IPS DF 6.9 (cell line): Measurements from ENCODE around the gene LRRC27.

ENCODE experiments used
- DNase-seq: peaks from one replicate; pipeline ENCODE4 v3.0.0-alpha.2; 2013; ENCODE audit warnings: low read depth, low spot score
- H3K27ac ChIP-seq: one replicate; pipeline ENCODE4 v1.5.1; 2013; ENCODE audit warnings: low read length, control low read depth
- H3K27me3 ChIP-seq: 2 replicates; pipeline ENCODE4 v1.6.1; 2013; ENCODE audit warnings: mild to moderate bottlenecking, low read length; ENCODE audit not compliant: control insufficient read depth, insufficient read depth
- H3K36me3 ChIP-seq: 2 replicates; pipeline ENCODE4 v1.6.1; 2013; ENCODE audit warnings: low read length; ENCODE audit not compliant: control insufficient read depth, insufficient read depth
- H3K4me1 ChIP-seq: 2 replicates; pipeline ENCODE4 v1.6.1; 2013; ENCODE audit warnings: low read length; ENCODE audit not compliant: control insufficient read depth, insufficient read depth
- H3K4me3 ChIP-seq: 2 replicates; pipeline ENCODE4 v1.5.1; 2013; ENCODE audit warnings: mild to moderate bottlenecking, low read length
- H3K9me3 ChIP-seq: 2 replicates; pipeline ENCODE4 v1.6.1; 2013; ENCODE audit warnings: low read length, inconsistent platforms; ENCODE audit not compliant: control insufficient read depth, insufficient read depth
- WGBS: extraction: QIAGEN DNeasy Blood & Tissue Kit; methylation state at CpG from one replicate; pipeline ENCODE4 v1.1.7; 2013; ENCODE audit warnings: mixed read lengths, missing lambda C conversion rate; ENCODE audit not compliant: insufficient read length, insufficient coverage; 5-methylcytosine and 5-hydroxymethylcytosine counted together

The LRRC27 gene

GRCh38 chr10:132416566-132417256, 84.7 kb downstream of the LRRC27 start:
- no peaks in the 10 kb centered on the region for H3K36me3 ChIP-seq
- no CpG with 5 or more reads among the region's 32 CpGs for WGBS
- peaks cover 21% of the 10 kb centered on the region for H3K4me1 ChIP-seq
- no peaks in the 10 kb centered on the region for H3K27me3 ChIP-seq
- DNase-seq: no peak
- H3K27ac ChIP-seq: no peak overlapping the region
- H3K4me3 ChIP-seq: no peak overlapping the region
- H3K9me3 ChIP-seq: no peaks in the 10 kb centered on the region

DNA sequence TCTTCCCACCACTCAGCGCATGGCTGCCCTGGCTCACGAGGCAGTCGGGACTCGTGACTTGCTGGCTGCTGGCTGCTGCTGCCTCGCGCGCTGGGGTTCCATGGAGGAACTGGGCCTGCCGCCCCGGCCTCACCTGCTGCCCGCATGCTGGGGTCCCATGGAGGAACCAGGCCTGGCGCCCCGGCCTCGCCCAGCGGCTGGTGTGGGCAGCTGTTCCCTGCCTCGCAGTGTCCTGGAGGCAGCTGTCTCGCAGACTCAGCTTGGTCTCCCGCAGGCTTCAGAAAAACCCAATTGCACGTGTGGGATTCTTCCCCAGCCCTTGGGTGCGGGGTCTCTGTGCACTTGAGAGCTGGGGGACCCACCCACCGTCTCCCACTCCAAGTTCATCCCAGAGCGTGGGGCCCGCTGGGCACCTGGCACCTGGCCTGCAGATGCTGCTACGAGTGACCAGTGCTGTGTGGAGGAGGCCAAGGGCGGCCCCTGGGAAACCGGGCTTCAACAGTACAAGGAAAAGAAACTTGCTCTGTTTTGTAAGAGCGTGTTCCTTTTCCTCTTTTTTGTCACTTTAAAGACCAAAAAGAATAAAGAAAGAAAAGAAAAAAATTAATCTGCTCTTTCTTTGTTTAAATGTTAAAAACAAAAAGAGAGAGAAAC, 85.4 kb downstream of the LRRC27 start:
- Histone ChIP-seq H3K36me3 (no peaks in the 10 kb centered on the region), H3K4me1 (peaks cover 18% of the 10 kb centered on the region), H3K4me3 (no peak overlapping the region), H3K9me3 (no peaks in the 10 kb centered on the region), H3K27me3 (no peaks in the 10 kb centered on the region), H3K27ac (no peak overlapping the region)
- DNase-seq: no peak
- no CpG with 5 or more reads among the region's 26 CpGs for WGBS

DNA sequence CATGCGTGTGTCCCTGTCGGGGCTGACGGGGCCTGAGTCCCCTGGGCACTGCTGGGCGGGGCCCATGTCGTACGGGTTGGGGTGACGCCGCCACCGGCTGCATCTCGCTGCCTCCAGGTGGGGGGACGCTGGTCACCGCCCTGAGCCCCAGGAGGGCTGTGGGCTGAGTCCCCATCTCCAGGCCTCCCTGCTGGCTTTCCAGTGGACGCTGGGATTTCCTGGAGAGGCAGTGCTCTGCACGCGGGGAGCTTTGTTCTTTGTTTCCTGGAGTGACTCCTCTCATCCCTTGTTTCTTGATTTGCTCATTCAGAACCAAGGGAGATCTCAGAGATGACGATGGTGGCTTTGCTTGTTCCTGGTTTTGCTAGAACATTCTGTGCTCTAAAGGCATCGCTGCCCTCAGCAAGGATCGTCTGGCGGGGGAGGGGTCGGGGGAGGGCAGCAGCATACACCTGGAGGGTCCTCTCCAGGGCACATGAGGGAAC, 86.0 kb downstream of the LRRC27 start:
- no peak for DNase-seq
- WGBS: no CpG with 5 or more reads among the region's 20 CpGs
- H3K27ac ChIP-seq: no peak overlapping the region
- no peaks in the 10 kb centered on the region for H3K27me3 ChIP-seq
- H3K4me1 ChIP-seq: peaks cover 17% of the 10 kb centered on the region
- no peaks in the 10 kb centered on the region for H3K36me3 ChIP-seq
- no peak overlapping the region for H3K4me3 ChIP-seq
- H3K9me3 ChIP-seq: no peaks in the 10 kb centered on the region

GRCh38 chr10:132418527-132419416, 86.8 kb downstream of the LRRC27 start:
- H3K9me3 ChIP-seq: no peaks in the 10 kb centered on the region
- H3K4me3 ChIP-seq: no peak overlapping the region
- WGBS: no CpG with 5 or more reads among the region's 18 CpGs
- DNase-seq: peak; percentile 50
- no peak overlapping the region for H3K27ac ChIP-seq
- H3K36me3 ChIP-seq: no peaks in the 10 kb centered on the region
- peaks cover 17% of the 10 kb centered on the region for H3K4me1 ChIP-seq
- no peaks in the 10 kb centered on the region for H3K27me3 ChIP-seq

- no peak for DNase-seq
- Histone ChIP-seq H3K27ac (no peak overlapping the region), H3K36me3 (no peaks in the 10 kb centered on the region), H3K9me3 (no peaks in the 10 kb centered on the region), H3K27me3 (no peaks in the 10 kb centered on the region), H3K4me3 (no peak overlapping the region), H3K4me1 (peaks cover 17% of the 10 kb centered on the region)
- no CpG with 5 or more reads among the region's 25 CpGs for WGBS
These were observed 87.8 kb downstream of the LRRC27 start for GRCh38 chr10:132419538-132420468.

DNA sequence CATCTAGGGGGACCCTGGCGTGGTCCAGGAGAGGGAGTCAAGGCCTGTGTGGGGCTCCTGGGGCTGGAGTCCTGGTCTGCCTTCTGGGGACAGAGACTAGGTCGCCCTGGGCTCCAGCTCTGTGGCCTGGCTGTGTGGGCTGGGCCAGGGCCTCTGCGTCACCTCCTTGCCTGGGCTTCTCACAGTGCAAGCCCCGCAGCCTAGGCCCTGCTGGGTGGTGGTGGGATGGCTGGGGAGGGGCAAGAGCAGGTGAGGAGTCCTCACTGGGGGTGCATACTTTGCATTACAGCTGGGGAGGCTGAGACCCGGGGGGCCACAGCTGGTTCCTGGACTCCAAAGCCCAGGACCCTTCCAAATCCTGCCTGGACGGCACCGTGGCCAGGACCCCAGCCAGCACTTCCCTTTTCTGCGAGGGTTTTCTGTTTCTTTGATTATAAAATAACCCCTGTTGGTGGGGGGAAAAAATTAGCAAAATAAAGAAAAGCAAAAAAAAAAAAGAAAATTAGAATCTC, 88.5 kb downstream of the LRRC27 start:
- no peak for DNase-seq
- H3K27me3 ChIP-seq: no peaks in the 10 kb centered on the region
- H3K4me3 ChIP-seq: no peak overlapping the region
- no peaks in the 10 kb centered on the region for H3K9me3 ChIP-seq
- H3K27ac ChIP-seq: no peak overlapping the region
- WGBS: no CpG with 5 or more reads among the region's 8 CpGs
- H3K4me1 ChIP-seq: peaks cover 17% of the 10 kb centered on the region
- no peaks in the 10 kb centered on the region; the same call in 1 of the 2 replicates for H3K36me3 ChIP-seq

DNA sequence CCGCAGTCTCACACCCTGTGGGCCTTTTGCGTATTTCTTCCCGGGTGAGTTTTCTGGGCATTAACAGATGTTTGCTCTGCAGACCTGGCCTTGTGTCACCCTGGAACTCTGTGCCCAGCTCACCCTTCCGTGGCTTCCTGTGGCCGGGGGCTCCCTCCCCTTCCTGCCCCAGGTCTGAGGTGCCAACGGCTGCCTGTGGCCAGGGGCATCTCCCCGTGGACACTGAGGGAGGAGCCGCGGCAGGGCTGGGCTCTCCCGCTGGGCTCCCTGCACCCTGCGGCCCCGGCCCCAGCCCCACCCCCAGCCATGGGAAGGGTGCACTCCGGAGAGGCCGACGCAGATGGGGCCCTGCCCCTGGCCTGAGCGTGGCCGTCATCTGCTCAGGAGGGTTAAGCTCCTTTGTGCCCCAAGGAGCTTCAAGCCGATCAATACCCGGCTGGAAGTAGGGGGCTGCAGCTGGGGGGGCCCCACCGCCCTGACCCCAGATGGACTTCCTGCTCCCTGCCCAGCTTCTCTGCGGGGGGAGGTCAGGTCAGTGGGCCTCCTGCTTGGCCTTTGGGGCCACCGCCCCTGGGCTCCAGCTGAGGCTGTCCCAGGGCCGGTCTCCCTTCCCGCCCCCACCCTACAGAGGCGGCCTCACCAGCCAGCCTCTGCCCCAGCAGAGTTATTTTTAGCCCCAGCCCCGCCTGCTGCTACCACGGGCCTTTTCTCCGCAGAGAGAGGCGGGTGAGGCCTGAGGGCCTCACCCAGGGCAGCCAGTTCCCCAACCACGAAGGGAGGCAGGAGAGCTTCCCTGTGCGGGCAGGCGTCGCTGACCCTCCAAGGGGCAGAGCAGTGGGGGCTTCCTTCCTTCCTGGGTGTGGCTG, 89.2 kb downstream of the LRRC27 start:
- peaks cover 17% of the 10 kb centered on the region for H3K4me1 ChIP-seq
- no peaks in the 10 kb centered on the region; the same call in 1 of the 2 replicates for H3K36me3 ChIP-seq
- no peaks in the 10 kb centered on the region for H3K27me3 ChIP-seq
- no peak overlapping the region for H3K4me3 ChIP-seq
- no peak overlapping the region for H3K27ac ChIP-seq
- DNase-seq: no peak
- no peaks in the 10 kb centered on the region for H3K9me3 ChIP-seq
- WGBS: no CpG with 5 or more reads among the region's 33 CpGs

GRCh38 chr10:132421847-132422751, 90.1 kb downstream of the LRRC27 start:
- H3K9me3 ChIP-seq: no peaks in the 10 kb centered on the region

More at GRCh38 chr10:132421847-132422751, 90.1 kb downstream of the LRRC27 start:
- Histone ChIP-seq H3K4me3 (no peak overlapping the region), H3K27ac (no peak overlapping the region), H3K4me1 (peaks cover 17% of the 10 kb centered on the region), H3K36me3 (no peaks in the 10 kb centered on the region; the same call in 1 of the 2 replicates), H3K27me3 (no peaks in the 10 kb centered on the region)
- WGBS: no CpG with 5 or more reads among the region's 30 CpGs
- no peak for DNase-seq
